ENCODE measurements around the gene KIRREL3. TPM values are rescaled to one million over a fixed set of nuclear protein-coding genes. Genes with fewer than 3 reads are reported as not detected.

Gene KIRREL3
- total RNA-seq, 1 experiment from 2014 or later, result 2.2 TPM

DNA sequence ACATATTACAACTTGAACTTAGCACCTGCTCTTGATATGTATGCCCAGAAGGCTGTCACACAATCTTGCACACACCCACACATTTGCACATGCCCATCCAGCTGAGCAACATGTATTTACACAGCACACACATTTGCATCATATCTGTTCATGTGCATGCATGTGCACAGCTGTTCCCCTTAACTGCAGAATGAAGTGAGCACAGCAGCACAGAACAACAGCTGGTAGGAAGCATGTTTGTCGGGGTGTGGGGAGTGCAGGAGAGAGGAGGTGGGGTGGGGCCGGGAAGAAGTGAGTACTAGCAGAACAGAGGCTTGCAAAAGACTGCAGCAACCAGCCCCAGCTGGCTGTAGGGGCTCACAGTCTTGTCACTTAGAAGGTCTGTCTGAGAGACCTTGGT is 296.5 kb downstream of the KIRREL3 start:
- Histone ChIP-seq H3K27me3 (ENCODE audit: insufficient read depth, low read depth) (peaks cover 56% of the 10 kb centered on the region), H3F3A (ENCODE audit: insufficient read depth, low read depth) (no peaks in the 10 kb centered on the region), H3K4me1 (replicated peaks; ENCODE audit: insufficient read depth) (no peaks in the 10 kb centered on the region), H3K9me2 (ENCODE audit: insufficient read depth) (no peaks in the 10 kb centered on the region), H3K27ac (no peak overlapping the region), H3K4me2 (no peak overlapping the region), H3K79me2 (ENCODE audit: low read depth) (no peaks in the 10 kb centered on the region), H2AFZ (no peak overlapping the region), H3K36me3 (ENCODE audit: low read depth) (no peaks in the 10 kb centered on the region), H3K9me3 (ENCODE audit: insufficient read depth, low read depth) (no peaks in the 10 kb centered on the region), H4K20me1 (ENCODE audit: insufficient read depth) (no peaks in the 10 kb centered on the region), H3K4me3 (no peak overlapping the region)
- DNase-seq, result no peak
- TF ChIP-seq EZH2 (IDR thresholded peaks at IDR 0.05; ENCODE audit: low read depth), result no peak
- TF ChIP-seq, protein P1, sequence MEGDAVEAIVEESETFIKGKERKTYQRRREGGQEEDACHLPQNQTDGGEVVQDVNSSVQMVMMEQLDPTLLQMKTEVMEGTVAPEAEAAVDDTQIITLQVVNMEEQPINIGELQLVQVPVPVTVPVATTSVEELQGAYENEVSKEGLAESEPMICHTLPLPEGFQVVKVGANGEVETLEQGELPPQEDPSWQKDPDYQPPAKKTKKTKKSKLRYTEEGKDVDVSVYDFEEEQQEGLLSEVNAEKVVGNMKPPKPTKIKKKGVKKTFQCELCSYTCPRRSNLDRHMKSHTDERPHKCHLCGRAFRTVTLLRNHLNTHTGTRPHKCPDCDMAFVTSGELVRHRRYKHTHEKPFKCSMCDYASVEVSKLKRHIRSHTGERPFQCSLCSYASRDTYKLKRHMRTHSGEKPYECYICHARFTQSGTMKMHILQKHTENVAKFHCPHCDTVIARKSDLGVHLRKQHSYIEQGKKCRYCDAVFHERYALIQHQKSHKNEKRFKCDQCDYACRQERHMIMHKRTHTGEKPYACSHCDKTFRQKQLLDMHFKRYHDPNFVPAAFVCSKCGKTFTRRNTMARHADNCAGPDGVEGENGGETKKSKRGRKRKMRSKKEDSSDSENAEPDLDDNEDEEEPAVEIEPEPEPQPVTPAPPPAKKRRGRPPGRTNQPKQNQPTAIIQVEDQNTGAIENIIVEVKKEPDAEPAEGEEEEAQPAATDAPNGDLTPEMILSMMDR (conservative IDR thresholded peaks at IDR 0.05), result no peak
- BruUV-seq (replicated peaks), result no TSS peak
- intact Hi-C loops (cut with micrococcal nuclease; ENCODE audit: unreplicated experiment), result no loop called here
- ChIA-PET CTCF (no interaction called here), POLR2A (ENCODE audit: unreplicated experiment) (interaction anchor here (0.6 kb wide), 1 partner anchor 522 kb away, joined by 3 read pairs; no protein-coding TSS in a partner anchor)

DNA sequence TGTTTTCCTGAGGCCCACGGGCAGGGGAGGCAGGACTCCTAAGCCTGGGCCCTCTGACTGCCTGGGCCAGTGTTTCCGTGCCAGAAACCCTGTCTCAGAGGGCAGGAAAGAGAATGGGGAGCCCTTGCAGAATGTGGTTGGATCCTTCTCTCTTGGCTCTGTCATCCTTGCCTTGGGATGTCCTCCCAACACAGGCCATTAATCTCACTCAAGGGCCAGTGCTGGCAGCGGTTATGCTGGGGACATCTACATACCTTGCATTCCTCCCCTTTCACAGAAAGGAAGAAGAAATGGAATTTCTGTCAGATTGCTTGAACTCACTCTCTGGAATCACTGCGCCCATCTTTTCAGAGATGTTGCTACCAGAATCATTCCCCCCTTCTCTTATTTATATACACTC is 296.9 kb downstream of the KIRREL3 start:
- Histone ChIP-seq H4K20me1 (ENCODE audit: insufficient read depth) (no peaks in the 10 kb centered on the region), H3K27ac (no peak overlapping the region), H3K4me3 (no peak overlapping the region), H3K4me2 (no peak overlapping the region), H3K4me1 (replicated peaks; ENCODE audit: insufficient read depth) (no peaks in the 10 kb centered on the region), H2AFZ (no peak overlapping the region), H3K79me2 (ENCODE audit: low read depth) (no peaks in the 10 kb centered on the region), H3K27me3 (ENCODE audit: insufficient read depth, low read depth) (peaks cover 56% of the 10 kb centered on the region), H3F3A (ENCODE audit: insufficient read depth, low read depth) (no peaks in the 10 kb centered on the region), H3K9me3 (ENCODE audit: insufficient read depth, low read depth) (no peaks in the 10 kb centered on the region), H3K9me2 (ENCODE audit: insufficient read depth) (no peaks in the 10 kb centered on the region), H3K36me3 (ENCODE audit: low read depth) (no peaks in the 10 kb centered on the region)
- POLR2A ChIA-PET (ENCODE audit: unreplicated experiment), result interaction anchor here (0.6 kb wide), 1 partner anchor 522 kb away, joined by 3 read pairs; no protein-coding TSS in a partner anchor
- DNase-seq, result no peak
- no peak for TF ChIP-seq EZH2 (IDR thresholded peaks at IDR 0.05; ENCODE audit: low read depth)
- TF ChIP-seq, protein P1 (conservative IDR thresholded peaks at IDR 0.05), result no peak
- CTCF ChIA-PET, result no interaction called here
- no TSS peak for BruUV-seq (replicated peaks)
- intact Hi-C loops (cut with micrococcal nuclease; ENCODE audit: unreplicated experiment), result no loop called here

DNA sequence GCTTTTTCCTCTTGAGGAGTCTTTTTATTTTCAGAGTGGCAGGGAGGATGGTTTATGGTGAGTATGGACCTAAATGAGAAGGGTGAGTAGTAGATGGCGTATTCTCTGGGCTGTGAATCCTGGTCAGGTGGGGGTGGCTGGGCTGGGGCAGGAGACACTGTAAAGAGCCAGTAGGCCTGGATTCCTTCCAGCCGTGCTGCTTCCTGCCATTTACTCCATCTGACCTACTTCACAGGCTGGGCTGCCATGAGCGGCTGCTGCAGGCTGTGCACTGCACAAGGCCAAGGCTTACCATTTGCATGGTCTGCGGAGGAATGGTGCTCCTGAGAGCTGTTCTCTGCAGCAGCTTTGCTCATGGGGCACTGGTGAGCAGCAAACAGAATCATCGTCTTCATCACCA is 297.6 kb downstream of the KIRREL3 start:
- Histone ChIP-seq H3K27ac (no peak overlapping the region), H3K4me1 (replicated peaks; ENCODE audit: insufficient read depth) (no peaks in the 10 kb centered on the region), H3K36me3 (ENCODE audit: low read depth) (no peaks in the 10 kb centered on the region), H3F3A (ENCODE audit: insufficient read depth, low read depth) (no peaks in the 10 kb centered on the region), H3K27me3 (ENCODE audit: insufficient read depth, low read depth) (peaks cover 56% of the 10 kb centered on the region), H3K9me3 (ENCODE audit: insufficient read depth, low read depth) (no peaks in the 10 kb centered on the region), H3K9me2 (ENCODE audit: insufficient read depth) (no peaks in the 10 kb centered on the region), H4K20me1 (ENCODE audit: insufficient read depth) (no peaks in the 10 kb centered on the region), H3K4me3 (no peak overlapping the region), H3K4me2 (no peak overlapping the region), H3K79me2 (ENCODE audit: low read depth) (no peaks in the 10 kb centered on the region), H2AFZ (no peak overlapping the region)
- no peak for DNase-seq
- ChIA-PET POLR2A (ENCODE audit: unreplicated experiment) (no interaction called here), CTCF (no interaction called here)
- BruUV-seq (replicated peaks), result no TSS peak
- intact Hi-C loops (cut with micrococcal nuclease; ENCODE audit: unreplicated experiment), result no loop called here
- TF ChIP-seq, protein P1 (conservative IDR thresholded peaks at IDR 0.05), result no peak
